HG03064 (cell line): ENCODE results near the gene NCAPG2.
"Not testable (repeated sequence)": the region's sequence is repeated elsewhere in the genome, so short reads cannot be mapped to it uniquely, and the experiment has no call there.

Source experiments
- ATAC-seq: cut with Tn5 transposase; IDR thresholded peaks from one replicate; pipeline ENCODE4 v1.9.1; 2021; ENCODE audit warnings: low read depth; ENCODE audit not compliant: unreplicated experiment

NCAPG2 gene

DNA sequence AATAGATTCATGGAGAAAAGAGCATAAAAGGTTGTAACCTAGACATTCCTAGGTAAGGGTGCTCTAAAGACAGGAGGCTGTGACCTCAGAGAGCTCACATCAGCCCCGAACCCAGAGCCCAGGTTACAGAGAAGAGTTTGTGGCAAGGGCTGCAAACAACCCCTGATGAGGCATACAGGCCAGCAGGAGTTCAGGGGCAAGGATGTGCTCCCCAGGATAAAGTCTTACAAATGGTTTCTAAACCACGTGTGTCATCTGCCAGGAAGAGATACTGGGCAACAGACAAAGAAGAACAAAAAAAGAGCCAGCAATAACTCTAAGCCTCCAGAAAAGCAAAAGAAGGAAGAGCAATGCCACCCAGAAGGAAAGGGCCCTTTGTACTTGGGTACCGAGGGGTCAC is 27.7 kb downstream of the NCAPG2 start:
- no peak for ATAC-seq

- no peak for ATAC-seq
These were observed 28.3 kb downstream of the NCAPG2 start for GRCh38 chr7:158676171-158676840.

GRCh38 chr7:158672975-158673374 is 31.6 kb downstream of the NCAPG2 start:
- ATAC-seq = no peak

GRCh38 chr7:158668086-158668485 is 36.5 kb downstream of the NCAPG2 start:
- not testable (repeated sequence) for ATAC-seq

DNA sequence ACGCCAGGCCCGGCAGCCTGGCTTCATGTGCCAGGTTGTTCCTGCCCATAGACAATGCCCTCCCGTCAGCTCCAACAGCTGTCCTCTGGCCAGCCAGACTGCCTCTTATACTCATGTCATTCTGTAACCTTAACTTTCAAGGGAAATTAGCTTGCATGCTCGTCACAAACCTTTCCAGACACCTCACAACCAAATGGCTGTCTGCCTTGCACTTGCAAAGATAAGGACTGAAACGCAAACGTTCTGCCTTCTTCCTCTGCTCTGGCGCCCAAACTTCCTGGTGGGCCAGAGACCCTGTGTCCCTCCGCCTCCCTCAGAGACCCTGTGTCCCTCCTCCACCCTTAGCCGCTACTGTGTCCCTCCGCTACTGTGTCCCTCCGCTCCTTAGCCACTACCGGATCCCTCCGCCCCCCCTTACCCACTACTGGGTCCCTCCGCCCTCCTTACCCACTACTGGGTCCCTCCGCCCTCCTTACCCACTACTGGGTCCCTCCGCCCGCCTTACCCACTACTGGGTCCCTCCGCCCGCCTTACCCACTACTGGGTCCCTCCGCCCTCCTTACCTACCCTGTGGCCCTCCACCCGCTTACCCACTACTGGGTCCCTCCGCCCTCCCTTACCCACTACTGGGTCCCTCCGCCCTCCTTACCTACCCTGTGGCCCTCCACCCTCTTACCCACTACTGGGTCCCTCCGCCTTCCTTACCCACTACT is 37.5 kb downstream of the NCAPG2 start:
- ATAC-seq = not testable (repeated sequence)

- no peak for ATAC-seq
These were observed 38.2 kb downstream of the NCAPG2 start for GRCh38 chr7:158666401-158666800.

DNA sequence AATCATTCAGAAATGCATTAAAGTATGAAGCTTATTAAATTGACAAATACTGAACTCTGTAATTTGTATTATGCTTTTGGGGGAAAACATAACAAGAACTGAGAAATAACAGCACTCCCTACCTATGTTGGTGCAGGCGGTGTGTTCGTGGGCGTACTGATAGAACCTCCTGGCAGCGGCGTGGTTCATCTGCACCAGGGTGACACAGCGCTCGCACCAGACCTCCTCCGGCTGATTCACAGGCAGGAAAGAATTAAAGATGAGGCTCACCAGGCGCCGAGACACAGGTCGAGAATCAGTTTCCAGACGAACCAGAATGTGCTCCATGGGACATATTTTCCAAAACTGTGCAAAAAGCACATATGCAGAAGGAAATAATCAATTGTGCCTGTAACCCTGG is 40.2 kb downstream of the NCAPG2 start:
- ATAC-seq = no peak

DNA sequence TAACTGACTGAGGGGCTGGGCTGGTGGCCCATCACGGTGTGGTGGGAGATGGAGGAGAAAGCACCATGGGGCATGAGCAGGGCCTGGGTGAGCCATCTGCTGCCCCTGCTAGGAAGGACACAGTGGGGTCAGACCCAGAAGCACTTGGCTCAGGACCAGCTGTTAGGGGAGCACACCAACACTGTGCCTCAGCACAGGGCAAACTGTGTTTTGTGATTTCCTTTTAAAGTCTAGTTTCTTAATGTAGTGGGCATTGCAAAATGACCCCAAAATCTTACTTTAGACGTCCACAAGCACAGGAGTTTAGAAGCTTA is 41.2 kb downstream of the NCAPG2 start:
- ATAC-seq = no peak

DNA sequence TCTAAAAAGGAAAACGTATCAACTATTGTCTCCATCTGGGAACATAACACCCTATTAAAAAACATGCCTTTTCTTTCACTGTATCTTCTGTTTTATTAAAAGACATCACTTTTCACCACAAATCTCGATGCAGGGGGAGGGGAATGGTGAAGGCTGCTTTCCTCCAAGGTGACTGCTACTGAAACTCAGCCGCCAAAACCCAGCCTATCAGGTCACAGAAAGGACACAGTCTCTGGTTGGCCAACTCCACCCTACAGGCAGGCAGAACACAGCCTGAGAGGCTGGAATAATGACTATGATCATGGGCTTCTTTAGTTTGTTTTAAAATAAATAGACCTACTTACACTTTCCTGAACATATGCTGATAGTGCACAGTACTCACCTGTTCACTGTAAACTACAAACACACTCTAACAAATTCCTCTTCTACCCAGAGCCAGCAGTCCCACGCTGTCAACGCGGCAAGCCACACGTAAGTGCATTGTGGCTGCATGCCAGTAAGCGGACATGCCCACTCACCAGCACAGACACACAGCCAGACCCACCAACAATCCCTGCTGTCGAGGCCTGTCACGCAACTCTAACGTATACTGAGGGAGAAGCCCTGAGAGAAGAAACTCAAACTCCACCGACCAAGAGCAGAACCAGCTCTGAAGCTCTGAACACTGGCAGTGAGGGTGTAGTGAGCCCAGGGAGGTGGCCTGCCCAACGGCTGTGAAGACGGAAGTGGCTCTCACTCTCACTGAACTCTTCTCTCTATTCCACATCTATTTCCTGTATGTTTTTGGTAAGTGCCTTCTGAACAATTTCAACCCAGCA is 41.8 kb downstream of the NCAPG2 start:
- no peak for ATAC-seq

- no peak for ATAC-seq
These were observed 46.1 kb downstream of the NCAPG2 start for GRCh38 chr7:158658475-158658874.

DNA sequence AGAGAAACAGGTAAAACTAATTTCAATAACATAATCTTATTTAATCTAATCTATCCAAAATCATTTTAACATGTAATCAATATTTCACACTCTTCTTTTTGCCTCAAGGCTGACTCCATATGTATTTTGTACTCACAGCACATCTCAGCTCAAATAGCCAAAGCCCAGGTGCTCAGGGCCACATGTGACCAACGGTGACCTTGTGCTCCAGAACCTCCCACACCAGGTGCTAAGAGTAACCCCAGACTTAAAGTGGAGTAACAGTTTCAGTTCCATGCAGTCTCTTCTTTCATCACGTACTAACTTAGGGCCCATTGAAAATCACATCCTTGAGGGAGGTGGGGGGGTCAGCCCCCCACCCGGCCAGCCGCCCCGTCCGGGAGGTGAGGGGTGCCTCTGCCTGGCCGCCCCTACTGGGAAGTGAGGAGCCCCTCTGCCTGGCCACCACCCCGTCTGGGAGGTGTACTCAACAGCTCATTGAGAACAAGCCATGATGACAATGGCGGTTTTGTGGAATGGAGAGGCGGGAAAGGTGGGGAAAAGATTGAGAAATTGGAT is 47.3 kb downstream of the NCAPG2 start:
- no peak for ATAC-seq

- peak; percentile 96 for ATAC-seq
These were observed 48.6 kb downstream of the NCAPG2 start for GRCh38 chr7:158655931-158656441.

DNA sequence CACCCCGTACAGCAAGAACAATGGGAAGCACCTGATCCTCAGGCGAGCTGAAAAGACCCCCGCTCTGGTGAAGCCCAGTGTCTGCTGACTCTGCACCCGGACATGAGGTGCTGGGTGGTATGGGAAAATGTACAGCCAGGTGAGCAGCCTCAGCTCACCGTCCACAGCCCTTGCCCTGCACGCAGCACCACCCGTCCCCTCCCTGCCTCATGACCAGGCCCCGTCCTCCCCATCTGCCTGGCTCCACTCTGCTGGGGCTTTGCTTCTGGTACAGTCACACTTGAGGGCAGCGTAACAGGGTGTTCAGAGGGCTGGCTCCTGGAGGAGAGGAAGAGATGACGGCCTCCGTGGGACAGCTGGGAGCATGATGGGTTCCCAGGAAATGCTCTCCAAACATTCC is 49.1 kb downstream of the NCAPG2 start:
- no peak for ATAC-seq

- no peak for ATAC-seq
These were observed 52.5 kb downstream of the NCAPG2 start for GRCh38 chr7:158651968-158652565.

- no peak for ATAC-seq
These were observed 53.8 kb downstream of the NCAPG2 start for GRCh38 chr7:158650821-158651225.

- ATAC-seq = no peak
These were observed 55.3 kb downstream of the NCAPG2 start for GRCh38 chr7:158649279-158649678.

- no peak for ATAC-seq
These were observed 55.8 kb downstream of the NCAPG2 start for GRCh38 chr7:158648787-158649186.

- no peak for ATAC-seq
These were observed 56.4 kb downstream of the NCAPG2 start for GRCh38 chr7:158648168-158648567.

GRCh38 chr7:158647475-158647792 is 57.2 kb downstream of the NCAPG2 start:
- no peak for ATAC-seq

- no peak for ATAC-seq
These were observed 57.7 kb downstream of the NCAPG2 start for GRCh38 chr7:158646766-158647474.
